Smooth muscle cell (in vitro differentiated cells): ENCODE results near the gene OTC. TPM values are rescaled to one million over a fixed set of nuclear protein-coding genes. Genes with fewer than 3 reads are reported as not detected.

Experiments
- DNase-seq: peaks from one replicate; lab custom pipeline; 2025; ENCODE audit not compliant: unreplicated experiment; lab: John Stamatoyannopoulos, UW
- H2AFZ ChIP-seq: fragments of 200-600 bp; sonication (generic); 2 replicates; pipeline ENCODE4 v1.6.0; 2016; ENCODE audit warnings: antibody characterized with exemption, low read depth, mild to moderate bottlenecking
- H3F3A ChIP-seq: fragments of 200-600 bp; sonication (generic); 2 replicates; pipeline ENCODE4 v1.6.0; 2017; ENCODE audit warnings: antibody characterized with exemption, low read depth
- H3K27ac ChIP-seq: fragments of 200-600 bp; sonication (generic); 2 replicates; pipeline ENCODE4 v1.5.1; 2016; ENCODE audit warnings: low read depth, mild to moderate bottlenecking
- H3K27me3 ChIP-seq: fragments of 200-600 bp; sonication (generic); 2 replicates; pipeline ENCODE4 v1.6.1; 2016; ENCODE audit warnings: low read depth, mild to moderate bottlenecking
- H3K36me3 ChIP-seq: fragments of 200-600 bp; sonication (generic); 2 replicates; pipeline ENCODE4 v1.5.1; 2016; ENCODE audit warnings: low read depth
- H3K4me1 ChIP-seq: fragments of 200-600 bp; sonication (generic); 2 replicates; pipeline ENCODE4 v1.5.1; 2016; ENCODE audit warnings: low read depth
- H3K4me2 ChIP-seq: fragments of 200-600 bp; sonication (generic); 2 replicates; pipeline ENCODE4 v1.6.0; 2016; ENCODE audit warnings: mild to moderate bottlenecking
- H3K4me3 ChIP-seq: fragments of 200-600 bp; sonication (generic); 2 replicates; pipeline ENCODE4 v1.5.1; 2016; ENCODE audit warnings: mild to moderate bottlenecking
- H3K79me2 ChIP-seq: fragments of 200-600 bp; sonication (generic); 2 replicates; pipeline ENCODE4 v1.6.0; 2016; ENCODE audit warnings: low read depth, mild to moderate bottlenecking
- H3K9ac ChIP-seq: fragments of 200-600 bp; sonication (generic); 2 replicates; pipeline ENCODE4 v1.6.0; 2016; ENCODE audit warnings: low read depth
- H3K9me3 ChIP-seq: fragments of 200-600 bp; sonication (generic); replicated peaks from 2 replicates; pipeline ENCODE4 v1.5.1; 2016; ENCODE audit warnings: low read depth
- H4K20me1 ChIP-seq: fragments of 200-600 bp; sonication (generic); 2 replicates; pipeline ENCODE4 v1.6.0; 2016; ENCODE audit warnings: low read depth
- WGBS: methylation state at CpG from one replicate; pipeline ENCODE4 v1.1.7; 2016; ENCODE audit warnings: low lambda C conversion rate; 5-methylcytosine and 5-hydroxymethylcytosine counted together
- polyA plus RNA-seq: library from polyadenylated mRNA; unstranded; fragments of >200 nt; fragmentation: Nextera tagmentation; extraction: Ambion mirVana; gene quantifications from 2 replicates; pipeline ENCODE4 v1.2.1, GENCODE V29; 2016
- total RNA-seq: library from RNA; depleted of rRNA; stranded (reverse); fragments of >200 nt; gene quantifications from 2 replicates; pipeline ENCODE4 v1.2.3, GENCODE V29; 2014
- TF ChIP-seq, protein P1 (sequence below): fragments of 200-600 bp; sonication (generic); IDR thresholded peaks from 2 replicates; pipeline ENCODE4 v1.5.1; 2017; ENCODE audit warnings: borderline replicate concordance, mild to moderate bottlenecking, antibody characterized with exemption; ENCODE audit not compliant: insufficient read depth, poor library complexity, severe bottlenecking

The OTC gene
- total and polyA plus RNA-seq, 2 experiments from 2014 or later, result not detected

- Histone ChIP-seq H4K20me1 (no peaks in the 10 kb centered on the region), H3K9me3 (no peaks in the 10 kb centered on the region), H3K4me2 (no peak overlapping the region), H3K4me1 (no peaks in the 10 kb centered on the region), H3K36me3 (no peaks in the 10 kb centered on the region), H3K79me2 (no peaks in the 10 kb centered on the region), H3K27ac (no peak overlapping the region), H3F3A (no peaks in the 10 kb centered on the region), H2AFZ (no peak overlapping the region), H3K4me3 (no peak overlapping the region), H3K9ac (no peak overlapping the region), H3K27me3 (no peaks in the 10 kb centered on the region)
- TF ChIP-seq, protein P1, sequence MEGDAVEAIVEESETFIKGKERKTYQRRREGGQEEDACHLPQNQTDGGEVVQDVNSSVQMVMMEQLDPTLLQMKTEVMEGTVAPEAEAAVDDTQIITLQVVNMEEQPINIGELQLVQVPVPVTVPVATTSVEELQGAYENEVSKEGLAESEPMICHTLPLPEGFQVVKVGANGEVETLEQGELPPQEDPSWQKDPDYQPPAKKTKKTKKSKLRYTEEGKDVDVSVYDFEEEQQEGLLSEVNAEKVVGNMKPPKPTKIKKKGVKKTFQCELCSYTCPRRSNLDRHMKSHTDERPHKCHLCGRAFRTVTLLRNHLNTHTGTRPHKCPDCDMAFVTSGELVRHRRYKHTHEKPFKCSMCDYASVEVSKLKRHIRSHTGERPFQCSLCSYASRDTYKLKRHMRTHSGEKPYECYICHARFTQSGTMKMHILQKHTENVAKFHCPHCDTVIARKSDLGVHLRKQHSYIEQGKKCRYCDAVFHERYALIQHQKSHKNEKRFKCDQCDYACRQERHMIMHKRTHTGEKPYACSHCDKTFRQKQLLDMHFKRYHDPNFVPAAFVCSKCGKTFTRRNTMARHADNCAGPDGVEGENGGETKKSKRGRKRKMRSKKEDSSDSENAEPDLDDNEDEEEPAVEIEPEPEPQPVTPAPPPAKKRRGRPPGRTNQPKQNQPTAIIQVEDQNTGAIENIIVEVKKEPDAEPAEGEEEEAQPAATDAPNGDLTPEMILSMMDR, result no peak
- no peak for DNase-seq
- WGBS, result 74% methylated on average over 3 of the region's 3 CpGs
Measured at GRCh38 chrX:38341442-38341841, 11.0 kb upstream of the OTC start.

DNA sequence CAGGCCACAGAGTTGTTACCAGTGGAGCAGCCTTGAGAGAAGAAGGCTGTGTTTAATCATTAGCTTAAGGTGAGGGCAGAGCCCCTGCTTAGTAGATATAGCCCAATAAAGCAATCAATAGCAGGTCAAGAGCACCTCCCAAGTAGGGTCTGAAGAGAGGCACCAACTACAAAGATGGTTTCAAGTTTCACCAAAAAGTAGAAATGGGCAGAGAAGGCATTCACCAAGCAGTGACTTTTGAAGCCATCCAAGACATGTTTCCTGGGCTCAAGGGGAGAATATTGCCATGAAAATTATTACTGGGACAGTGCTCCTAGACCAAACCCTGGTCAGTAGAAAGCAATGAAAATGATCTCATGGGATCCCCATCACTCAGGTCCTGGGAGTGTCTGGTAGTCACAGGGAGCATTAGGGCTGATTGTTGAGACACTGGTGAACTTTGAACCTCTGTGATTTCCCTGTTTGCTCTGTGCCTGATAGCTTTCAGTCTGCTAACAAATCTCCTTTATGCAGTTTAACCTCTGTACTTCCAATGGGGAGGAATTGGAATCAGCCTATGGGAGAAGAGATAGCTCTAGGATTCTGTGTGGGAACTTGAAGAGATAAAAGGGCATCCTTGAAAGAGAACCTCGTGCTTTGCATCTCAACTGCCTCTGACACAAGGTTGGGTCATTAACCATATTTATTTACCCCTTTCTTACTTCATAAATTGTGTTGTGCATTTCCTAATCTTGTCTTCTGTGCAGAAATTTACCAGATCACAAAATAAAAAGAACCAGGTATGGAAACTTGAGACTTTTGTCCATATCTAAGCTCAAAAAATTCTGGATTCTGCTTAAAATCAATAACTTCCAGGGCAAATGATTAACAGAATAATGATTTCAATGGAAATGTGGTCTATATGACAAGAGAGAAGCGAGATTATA lies 9.3 kb upstream of the OTC start:
- H3K9ac ChIP-seq, result no peak overlapping the region
- H3K4me1 ChIP-seq, result no peaks in the 10 kb centered on the region
- H3K27me3 ChIP-seq, result no peaks in the 10 kb centered on the region
- peak overlapping the region; percentile 5 for H3K4me3 ChIP-seq
- H3K36me3 ChIP-seq, result no peaks in the 10 kb centered on the region
- H3K9me3 ChIP-seq, result no peaks in the 10 kb centered on the region
- TF ChIP-seq, protein P1, result no peak
- no peaks in the 10 kb centered on the region for H3F3A ChIP-seq
- no peaks in the 10 kb centered on the region for H3K79me2 ChIP-seq
- H4K20me1 ChIP-seq, result no peaks in the 10 kb centered on the region
- no peak overlapping the region for H3K4me2 ChIP-seq
- no peak for DNase-seq
- no peak overlapping the region for H2AFZ ChIP-seq
- H3K27ac ChIP-seq, result no peak overlapping the region
- WGBS, result 48% methylated on average over 2 of the region's 2 CpGs

DNA sequence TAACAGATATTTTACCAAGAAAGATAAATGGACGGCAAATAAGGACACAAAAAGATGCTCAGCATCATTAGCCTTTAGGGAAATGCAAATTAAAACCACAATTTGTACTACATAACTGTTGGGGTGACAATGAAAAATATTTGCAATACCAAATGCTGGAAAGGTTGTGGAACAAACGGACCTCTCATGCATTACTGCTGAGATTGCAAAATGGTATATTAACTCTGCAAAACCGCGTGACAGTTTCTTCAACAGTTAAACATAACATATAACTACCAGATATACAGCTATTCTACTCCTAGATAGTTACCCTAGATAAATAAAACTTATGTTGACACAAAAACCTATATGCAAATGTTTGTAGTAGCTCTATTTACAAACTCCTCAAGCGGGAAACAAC lies 6.3 kb upstream of the OTC start:
- Histone ChIP-seq H3K9ac (no peak overlapping the region), H3K36me3 (no peaks in the 10 kb centered on the region), H4K20me1 (no peaks in the 10 kb centered on the region), H3K27ac (no peak overlapping the region), H3K4me2 (no peak overlapping the region), H3K4me1 (no peaks in the 10 kb centered on the region), H3K79me2 (no peaks in the 10 kb centered on the region), H3F3A (no peaks in the 10 kb centered on the region), H3K27me3 (no peaks in the 10 kb centered on the region), H3K4me3 (no peak overlapping the region), H3K9me3 (no peaks in the 10 kb centered on the region), H2AFZ (no peak overlapping the region)
- no peak for DNase-seq
- TF ChIP-seq, protein P1, result no peak
- WGBS, result 43% methylated on average over 5 of the region's 5 CpGs
